ENCODE results near the gene REEP6. TPM values are rescaled to one million over a fixed set of nuclear protein-coding genes. Genes with fewer than 3 reads are reported as not detected.
"Not testable (repeated sequence)": the region's sequence is repeated elsewhere in the genome, so short reads cannot be mapped to it uniquely, and the experiment has no call there.

Gene REEP6
- polyA plus RNA-seq, 1 of the 3 experiments (the other 2 are of a cell fraction) = 9.1 TPM

DNA sequence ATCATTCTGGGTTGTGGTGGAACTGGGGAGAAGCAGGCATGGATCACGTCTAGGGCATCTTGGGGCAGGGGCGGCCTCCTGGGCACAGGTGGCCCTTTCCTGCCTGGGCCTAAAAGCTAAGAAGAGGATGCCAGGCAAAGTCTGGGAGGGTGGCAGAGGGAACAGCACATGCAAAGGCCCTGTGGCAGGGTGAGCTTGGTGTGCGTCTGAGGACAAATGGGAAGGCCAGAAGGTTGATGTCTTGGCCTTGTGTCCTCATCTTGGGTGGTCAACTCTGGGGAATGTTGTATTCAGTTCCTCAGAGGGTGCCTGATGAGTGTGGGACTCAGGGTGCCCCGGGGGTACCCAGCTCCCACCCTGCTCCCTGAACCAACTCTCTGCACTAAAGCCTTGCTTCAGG lies 27.5 kb downstream of the REEP6 start (continued):
- TF ChIP-seq, protein P1, sequence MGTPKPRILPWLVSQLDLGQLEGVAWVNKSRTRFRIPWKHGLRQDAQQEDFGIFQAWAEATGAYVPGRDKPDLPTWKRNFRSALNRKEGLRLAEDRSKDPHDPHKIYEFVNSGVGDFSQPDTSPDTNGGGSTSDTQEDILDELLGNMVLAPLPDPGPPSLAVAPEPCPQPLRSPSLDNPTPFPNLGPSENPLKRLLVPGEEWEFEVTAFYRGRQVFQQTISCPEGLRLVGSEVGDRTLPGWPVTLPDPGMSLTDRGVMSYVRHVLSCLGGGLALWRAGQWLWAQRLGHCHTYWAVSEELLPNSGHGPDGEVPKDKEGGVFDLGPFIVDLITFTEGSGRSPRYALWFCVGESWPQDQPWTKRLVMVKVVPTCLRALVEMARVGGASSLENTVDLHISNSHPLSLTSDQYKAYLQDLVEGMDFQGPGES (IDR thresholded peaks at IDR 0.05; ENCODE audit: low read depth, low read length) = no peak
- TF ChIP-seq, protein P2, sequence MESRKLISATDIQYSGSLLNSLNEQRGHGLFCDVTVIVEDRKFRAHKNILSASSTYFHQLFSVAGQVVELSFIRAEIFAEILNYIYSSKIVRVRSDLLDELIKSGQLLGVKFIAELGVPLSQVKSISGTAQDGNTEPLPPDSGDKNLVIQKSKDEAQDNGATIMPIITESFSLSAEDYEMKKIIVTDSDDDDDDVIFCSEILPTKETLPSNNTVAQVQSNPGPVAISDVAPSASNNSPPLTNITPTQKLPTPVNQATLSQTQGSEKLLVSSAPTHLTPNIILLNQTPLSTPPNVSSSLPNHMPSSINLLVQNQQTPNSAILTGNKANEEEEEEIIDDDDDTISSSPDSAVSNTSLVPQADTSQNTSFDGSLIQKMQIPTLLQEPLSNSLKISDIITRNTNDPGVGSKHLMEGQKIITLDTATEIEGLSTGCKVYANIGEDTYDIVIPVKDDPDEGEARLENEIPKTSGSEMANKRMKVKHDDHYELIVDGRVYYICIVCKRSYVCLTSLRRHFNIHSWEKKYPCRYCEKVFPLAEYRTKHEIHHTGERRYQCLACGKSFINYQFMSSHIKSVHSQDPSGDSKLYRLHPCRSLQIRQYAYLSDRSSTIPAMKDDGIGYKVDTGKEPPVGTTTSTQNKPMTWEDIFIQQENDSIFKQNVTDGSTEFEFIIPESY (IDR thresholded peaks at IDR 0.05; ENCODE audit: borderline replicate concordance, low read depth) = no peak
- TF ChIP-seq JUND (IDR thresholded peaks at IDR 0.05) (no peak), TEAD4 (IDR thresholded peaks at IDR 0.05; ENCODE audit: borderline replicate concordance, insufficient read depth) (no peak), FOXJ3 (CRISPR knock-in tag; IDR thresholded peaks at IDR 0.05) (no peak)
- TF ChIP-seq, protein P3, sequence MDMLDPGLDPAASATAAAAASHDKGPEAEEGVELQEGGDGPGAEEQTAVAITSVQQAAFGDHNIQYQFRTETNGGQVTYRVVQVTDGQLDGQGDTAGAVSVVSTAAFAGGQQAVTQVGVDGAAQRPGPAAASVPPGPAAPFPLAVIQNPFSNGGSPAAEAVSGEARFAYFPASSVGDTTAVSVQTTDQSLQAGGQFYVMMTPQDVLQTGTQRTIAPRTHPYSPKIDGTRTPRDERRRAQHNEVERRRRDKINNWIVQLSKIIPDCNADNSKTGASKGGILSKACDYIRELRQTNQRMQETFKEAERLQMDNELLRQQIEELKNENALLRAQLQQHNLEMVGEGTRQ (IDR thresholded peaks at IDR 0.05; ENCODE audit: borderline replicate concordance, low read depth, low read length) = no peak
- TF ChIP-seq, protein P4, sequence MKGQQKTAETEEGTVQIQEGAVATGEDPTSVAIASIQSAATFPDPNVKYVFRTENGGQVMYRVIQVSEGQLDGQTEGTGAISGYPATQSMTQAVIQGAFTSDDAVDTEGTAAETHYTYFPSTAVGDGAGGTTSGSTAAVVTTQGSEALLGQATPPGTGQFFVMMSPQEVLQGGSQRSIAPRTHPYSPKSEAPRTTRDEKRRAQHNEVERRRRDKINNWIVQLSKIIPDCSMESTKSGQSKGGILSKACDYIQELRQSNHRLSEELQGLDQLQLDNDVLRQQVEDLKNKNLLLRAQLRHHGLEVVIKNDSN (IDR thresholded peaks at IDR 0.05; ENCODE audit: borderline replicate concordance, low read depth) = no peak

DNA sequence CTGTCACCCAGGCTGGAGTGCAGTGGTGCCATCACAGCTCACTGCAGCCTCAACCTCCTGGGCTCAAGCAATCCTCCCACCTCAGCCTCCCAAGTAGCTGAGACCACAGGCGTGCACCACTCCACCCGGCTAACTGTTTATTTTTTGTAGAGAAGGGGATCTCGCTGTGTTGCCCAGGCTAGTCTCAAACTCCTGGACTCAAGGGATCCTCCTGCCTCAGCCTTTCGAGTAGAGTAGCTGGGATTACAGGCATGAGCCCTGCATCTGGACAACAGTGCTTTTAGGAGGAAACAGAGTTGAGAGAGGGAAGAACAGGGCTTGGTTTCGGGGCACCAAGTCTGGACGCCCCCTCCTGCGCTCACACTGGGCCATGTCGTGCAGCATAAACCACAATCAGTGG lies 28.8 kb downstream of the REEP6 start:
- H3K9me3 ChIP-seq; H3K4me2 ChIP-seq; H3F3A ChIP-seq (replicated peaks; ENCODE audit: insufficient read depth); H4K20me1 ChIP-seq (ENCODE audit: insufficient read depth); DNase-seq; H3K36me3 ChIP-seq (replicated peaks in 1 of 2; ENCODE audit: control insufficient read depth in 1 of 2, insufficient read depth in 2 of 2, low read length in 1 of 2); H3K9me2 ChIP-seq; H3K27ac ChIP-seq (ENCODE audit: low read depth in 2 of 2, low read length in 1 of 2); H2AFZ ChIP-seq (ENCODE audit: low read depth); H3K4me1 ChIP-seq (ENCODE audit: control insufficient read depth in 1 of 2, insufficient read depth in 2 of 2, low read depth in 1 of 2, low read length in 1 of 2); H3K79me2 ChIP-seq (ENCODE audit: insufficient read depth); H3K4me3 ChIP-seq (ENCODE audit: low read depth in 2 of 2, low read length in 1 of 2); POLR2A ChIA-PET; H3K9ac ChIP-seq: not testable (repeated sequence)
- CTCF ChIA-PET = interaction anchor here (1.5 kb wide), 1 partner anchor 26 kb away, joined by 5 read pairs; no protein-coding TSS in a partner anchor
- WGBS (ENCODE audit: low lambda C conversion rate) = 56% methylated on average over 4 of the region's 8 CpGs
- H3K27me3 ChIP-seq (ENCODE audit: insufficient read depth) = peaks cover 20% of the 10 kb centered on the region

DNA sequence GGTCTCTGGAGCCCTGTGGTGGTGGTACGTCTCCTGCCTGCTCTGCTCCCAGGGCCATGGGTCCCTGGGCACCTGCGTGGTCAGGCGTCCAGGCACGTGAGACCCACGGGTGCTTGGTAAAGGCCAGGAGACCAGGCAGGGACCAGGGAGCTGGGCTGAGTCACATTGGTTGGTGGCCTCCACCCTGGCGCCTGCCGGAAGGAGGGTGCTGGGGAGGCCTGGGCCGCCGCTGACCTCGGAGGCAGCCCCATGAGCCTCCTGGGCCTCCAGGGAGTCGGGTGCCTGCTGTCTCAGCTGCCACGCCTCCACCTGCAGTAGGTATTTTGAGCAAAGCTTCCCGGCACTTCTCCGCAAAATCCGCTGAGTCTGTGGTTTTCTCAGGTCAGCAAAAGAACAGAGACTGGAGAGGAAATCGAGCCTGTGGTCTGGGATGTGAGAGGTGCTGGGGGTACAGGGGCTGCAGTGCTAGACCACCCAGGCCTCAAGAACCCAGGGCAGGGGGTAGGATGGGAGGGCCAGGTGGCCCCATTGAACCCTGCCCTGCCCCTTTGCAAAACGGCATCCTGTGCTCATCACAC lies 29.3 kb downstream of the REEP6 start:
- Histone ChIP-seq H3K79me2 (ENCODE audit: insufficient read depth) (no peaks in the 10 kb centered on the region), H3F3A (replicated peaks; ENCODE audit: insufficient read depth) (peaks cover 6% of the 10 kb centered on the region), H3K4me2 (no peak overlapping the region), H3K4me3 (ENCODE audit: low read depth in 2 of 2, low read length in 1 of 2) (no peak overlapping the region), H3K36me3 (replicated peaks in 1 of 2; ENCODE audit: control insufficient read depth in 1 of 2, insufficient read depth in 2 of 2, low read length in 1 of 2) (no peaks in the 10 kb centered on the region), H3K27ac (ENCODE audit: low read depth in 2 of 2, low read length in 1 of 2) (no peak overlapping the region), H3K9me3 (no peaks in the 10 kb centered on the region), H3K27me3 (ENCODE audit: insufficient read depth) (peaks cover 25% of the 10 kb centered on the region), H3K9me2 (no peaks in the 10 kb centered on the region), H3K9ac (no peak overlapping the region), H2AFZ (ENCODE audit: low read depth) (no peak overlapping the region), H3K4me1 (ENCODE audit: control insufficient read depth in 1 of 2, insufficient read depth in 2 of 2, low read depth in 1 of 2, low read length in 1 of 2) (no peaks in the 10 kb centered on the region), H4K20me1 (ENCODE audit: insufficient read depth) (no peaks in the 10 kb centered on the region)
- 47% methylated on average over 6 of the region's 17 CpGs for WGBS (ENCODE audit: low lambda C conversion rate)
- TF ChIP-seq, protein P5, sequence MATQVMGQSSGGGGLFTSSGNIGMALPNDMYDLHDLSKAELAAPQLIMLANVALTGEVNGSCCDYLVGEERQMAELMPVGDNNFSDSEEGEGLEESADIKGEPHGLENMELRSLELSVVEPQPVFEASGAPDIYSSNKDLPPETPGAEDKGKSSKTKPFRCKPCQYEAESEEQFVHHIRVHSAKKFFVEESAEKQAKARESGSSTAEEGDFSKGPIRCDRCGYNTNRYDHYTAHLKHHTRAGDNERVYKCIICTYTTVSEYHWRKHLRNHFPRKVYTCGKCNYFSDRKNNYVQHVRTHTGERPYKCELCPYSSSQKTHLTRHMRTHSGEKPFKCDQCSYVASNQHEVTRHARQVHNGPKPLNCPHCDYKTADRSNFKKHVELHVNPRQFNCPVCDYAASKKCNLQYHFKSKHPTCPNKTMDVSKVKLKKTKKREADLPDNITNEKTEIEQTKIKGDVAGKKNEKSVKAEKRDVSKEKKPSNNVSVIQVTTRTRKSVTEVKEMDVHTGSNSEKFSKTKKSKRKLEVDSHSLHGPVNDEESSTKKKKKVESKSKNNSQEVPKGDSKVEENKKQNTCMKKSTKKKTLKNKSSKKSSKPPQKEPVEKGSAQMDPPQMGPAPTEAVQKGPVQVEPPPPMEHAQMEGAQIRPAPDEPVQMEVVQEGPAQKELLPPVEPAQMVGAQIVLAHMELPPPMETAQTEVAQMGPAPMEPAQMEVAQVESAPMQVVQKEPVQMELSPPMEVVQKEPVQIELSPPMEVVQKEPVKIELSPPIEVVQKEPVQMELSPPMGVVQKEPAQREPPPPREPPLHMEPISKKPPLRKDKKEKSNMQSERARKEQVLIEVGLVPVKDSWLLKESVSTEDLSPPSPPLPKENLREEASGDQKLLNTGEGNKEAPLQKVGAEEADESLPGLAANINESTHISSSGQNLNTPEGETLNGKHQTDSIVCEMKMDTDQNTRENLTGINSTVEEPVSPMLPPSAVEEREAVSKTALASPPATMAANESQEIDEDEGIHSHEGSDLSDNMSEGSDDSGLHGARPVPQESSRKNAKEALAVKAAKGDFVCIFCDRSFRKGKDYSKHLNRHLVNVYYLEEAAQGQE (IDR thresholded peaks at IDR 0.05; ENCODE audit: low read depth, low read length) = no peak
- no peak for TF ChIP-seq NFIC (IDR thresholded peaks at IDR 0.05; ENCODE audit: borderline replicate concordance)
- ChIA-PET CTCF (interaction anchor here (1.5 kb wide), 1 partner anchor 26 kb away, joined by 5 read pairs; no protein-coding TSS in a partner anchor), POLR2A (no interaction called here)
- no peak for DNase-seq

Data from SK-N-SH (cell line).